Measurements from ENCODE around the gene PER3. TPM values are rescaled to one million over a fixed set of nuclear protein-coding genes. Genes with fewer than 3 reads are reported as not detected.

The PER3 gene
- total RNA-seq, 8 experiments from 2014 or later, result 2.8 to 9.6 (median 3.8) TPM

- WGBS, 10 experiments, result 69 to 100% (median 84%) methylated on average over 1 to 3 of the region's 3 CpGs
- ATAC-seq (replicated peaks in 6 of 8), result no peak
- in situ Hi-C loops (cut with MboI; ENCODE audit: low pct_unique_long_range_greater_than_20kb in 2 of 9, low sequenced_read_pairs in 9 of 9, unreplicated experiment in 9 of 9), result loop anchor here in 1 of 9 experiments (25.0 kb wide), 1 partner anchor 98 kb away; no protein-coding TSS in a partner anchor
Measured at GRCh38 chr1:7813677-7814373, 29.7 kb downstream of the PER3 start.

GRCh38 chr1:7821282-7821681 lies 37.2 kb downstream of the PER3 start:
- Histone ChIP-seq H3K27ac (no peak overlapping the region), H3K4me3 (no peak overlapping the region), H3K4me1 (replicated peaks in 1 of 2) (no peaks in the 10 kb centered on the region)
- peak in 3 of 8 experiments; percentile 59 to 92 (median 78) for ATAC-seq (replicated peaks in 6 of 8)
- in situ Hi-C loops (cut with MboI; ENCODE audit: low pct_unique_long_range_greater_than_20kb in 2 of 9, low sequenced_read_pairs in 9 of 9, unreplicated experiment in 9 of 9), result loop anchor here in 1 of 9 experiments (25.0 kb wide), 1 partner anchor 91 kb away; no protein-coding TSS in a partner anchor
- WGBS, 10 experiments, result 0 to 100% (median 87%) methylated on average over 1 to 3 of the region's 3 CpGs

More at GRCh38 chr1:7813677-7814373, 29.7 kb downstream of the PER3 start:
- Histone ChIP-seq H3K27ac (no peak overlapping the region), H3K4me3 (no peak overlapping the region), H3K4me1 (replicated peaks in 1 of 2) (no peaks in the 10 kb centered on the region)

- H3K27ac ChIP-seq, result no peak overlapping the region
- 89 to 100% (median 95%) methylated on average over 3 to 8 of the region's 8 CpGs; no CpG with 5 or more reads in 3 of the 10 experiments for WGBS, 10 experiments
- in situ Hi-C loops (cut with MboI; ENCODE audit: low pct_unique_long_range_greater_than_20kb in 2 of 9, low sequenced_read_pairs in 9 of 9, unreplicated experiment in 9 of 9), result loop anchor here in 1 of 9 experiments (25.0 kb wide), 1 partner anchor 88 kb away; no protein-coding TSS in a partner anchor
Measured at GRCh38 chr1:7824701-7825100, 40.6 kb downstream of the PER3 start.

GRCh38 chr1:7826363-7826762 lies 42.3 kb downstream of the PER3 start:
- in situ Hi-C loops (cut with MboI; ENCODE audit: low pct_unique_long_range_greater_than_20kb in 2 of 9, low sequenced_read_pairs in 9 of 9, unreplicated experiment in 9 of 9), result no loop called here
- ATAC-seq (replicated peaks in 6 of 8), result no peak
- H3K4me1 ChIP-seq (replicated peaks in 1 of 2), result no peaks in the 10 kb centered on the region
- no peak overlapping the region for H3K27ac ChIP-seq
- WGBS, 10 experiments, result 38 to 97% (median 80%) methylated on average over 1 to 7 of the region's 7 CpGs
- H3K4me3 ChIP-seq, result no peak overlapping the region

More at GRCh38 chr1:7824701-7825100, 40.6 kb downstream of the PER3 start:
- H3K4me1 ChIP-seq (replicated peaks in 1 of 2), result no peaks in the 10 kb centered on the region
- no peak for ATAC-seq (replicated peaks in 6 of 8)
- H3K4me3 ChIP-seq, result no peak overlapping the region

- peak in 1 of 8 experiments; percentile 77 for ATAC-seq (replicated peaks in 6 of 8)
- Histone ChIP-seq H3K4me1 (replicated peaks in 1 of 2) (no peaks in the 10 kb centered on the region), H3K27ac (no peak overlapping the region), H3K4me3 (no peak overlapping the region)
- in situ Hi-C loops (cut with MboI; ENCODE audit: low pct_unique_long_range_greater_than_20kb in 2 of 9, low sequenced_read_pairs in 9 of 9, unreplicated experiment in 9 of 9), result no loop called here
- WGBS, 10 experiments, result 63 to 100% (median 90%) methylated on average over 1 to 26 of the region's 39 CpGs
Measured at GRCh38 chr1:7827126-7827955, 43.2 kb downstream of the PER3 start.

GRCh38 chr1:7831458-7831857 lies 47.4 kb downstream of the PER3 start:
- in situ Hi-C loops (cut with MboI; ENCODE audit: low pct_unique_long_range_greater_than_20kb in 2 of 9, low sequenced_read_pairs in 9 of 9, unreplicated experiment in 9 of 9), result no loop called here
- no peak overlapping the region for H3K4me3 ChIP-seq
- ATAC-seq (replicated peaks in 6 of 8), result no peak
- no peak overlapping the region for H3K27ac ChIP-seq
- H3K4me1 ChIP-seq (replicated peaks in 1 of 2), result no peaks in the 10 kb centered on the region
- 89 to 100% (median 96%) methylated on average over 1 to 3 of the region's 3 CpGs for WGBS, 10 experiments

GRCh38 chr1:7833035-7833434 lies 48.9 kb downstream of the PER3 start:
- no peak overlapping the region for H3K4me3 ChIP-seq
- ATAC-seq (replicated peaks in 6 of 8), result peak in 2 of 8 experiments; percentile 65 to 73
- no peaks in the 10 kb centered on the region for H3K4me1 ChIP-seq (replicated peaks in 1 of 2)
- no peak overlapping the region for H3K27ac ChIP-seq
- in situ Hi-C loops (cut with MboI; ENCODE audit: low pct_unique_long_range_greater_than_20kb in 2 of 9, low sequenced_read_pairs in 9 of 9, unreplicated experiment in 9 of 9), result no loop called here

DNA sequence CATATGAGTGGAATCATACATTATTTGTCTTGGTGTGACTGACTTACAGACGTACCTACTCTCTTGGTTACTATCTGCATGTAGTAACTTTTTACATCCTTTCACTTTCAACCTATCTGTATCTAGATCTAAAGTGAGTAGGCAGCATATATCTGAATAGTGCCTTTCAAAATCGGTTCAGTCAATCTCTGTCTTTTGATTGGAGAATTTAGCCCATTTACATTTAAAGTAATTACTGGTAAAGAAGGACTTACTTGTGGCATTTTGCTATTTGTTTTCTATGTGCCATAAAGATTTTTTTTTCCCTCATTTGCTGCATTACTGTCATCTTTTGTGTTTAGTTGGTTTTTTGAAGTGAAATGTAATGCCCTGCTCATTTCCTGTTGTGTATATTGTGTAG lies 54.6 kb downstream of the PER3 start:
- 88 to 100% (median 100%) methylated on average over 1 to 2 of the region's 2 CpGs; no CpG with 5 or more reads in 2 of the 10 experiments for WGBS, 10 experiments
- no peak for ATAC-seq (replicated peaks in 6 of 8)
- in situ Hi-C loops (cut with MboI; ENCODE audit: low pct_unique_long_range_greater_than_20kb in 2 of 9, low sequenced_read_pairs in 9 of 9, unreplicated experiment in 9 of 9), result no loop called here
- no peak overlapping the region for H3K4me3 ChIP-seq
- no peaks in the 10 kb centered on the region for H3K4me1 ChIP-seq (replicated peaks in 1 of 2)
- no peak overlapping the region for H3K27ac ChIP-seq

- no peak overlapping the region for H3K27ac ChIP-seq
- no peak for ATAC-seq (replicated peaks in 6 of 8)
- in situ Hi-C loops (cut with MboI; ENCODE audit: low pct_unique_long_range_greater_than_20kb in 2 of 9, low sequenced_read_pairs in 9 of 9, unreplicated experiment in 9 of 9), result no loop called here
- no peaks in the 10 kb centered on the region for H3K4me1 ChIP-seq (replicated peaks in 1 of 2)
- H3K4me3 ChIP-seq, result no peak overlapping the region
- WGBS, 10 experiments, result 93 to 100% (median 97%) methylated on average over 2 to 3 of the region's 3 CpGs
Measured at GRCh38 chr1:7839526-7839925, 55.4 kb downstream of the PER3 start.

- Histone ChIP-seq H3K27ac (no peak overlapping the region), H3K4me1 (replicated peaks in 1 of 2) (no peaks in the 10 kb centered on the region), H3K4me3 (no peak overlapping the region)
- WGBS, 10 experiments, result 75 to 100% (median 95%) methylated on average over 1 to 4 of the region's 4 CpGs; no CpG with 5 or more reads in 2 of the 10 experiments
- no peak for ATAC-seq (replicated peaks in 6 of 8)
- in situ Hi-C loops (cut with MboI; ENCODE audit: low pct_unique_long_range_greater_than_20kb in 2 of 9, low sequenced_read_pairs in 9 of 9, unreplicated experiment in 9 of 9), result no loop called here
Measured at GRCh38 chr1:7842517-7842916, 58.4 kb downstream of the PER3 start.

GRCh38 chr1:7845761-7846160 lies 61.7 kb downstream of the PER3 start:
- H3K4me3 ChIP-seq, result no peak overlapping the region
- ATAC-seq (replicated peaks in 6 of 8), result no peak
- H3K27ac ChIP-seq, result no peak overlapping the region
- H3K4me1 ChIP-seq (replicated peaks in 1 of 2), result no peaks in the 10 kb centered on the region
- in situ Hi-C loops (cut with MboI; ENCODE audit: low pct_unique_long_range_greater_than_20kb in 2 of 9, low sequenced_read_pairs in 9 of 9, unreplicated experiment in 9 of 9), result no loop called here
- WGBS, 10 experiments, result 94 to 100% methylated on average over 1 to 2 of the region's 2 CpGs; no CpG with 5 or more reads in 8 of the 10 experiments

DNA sequence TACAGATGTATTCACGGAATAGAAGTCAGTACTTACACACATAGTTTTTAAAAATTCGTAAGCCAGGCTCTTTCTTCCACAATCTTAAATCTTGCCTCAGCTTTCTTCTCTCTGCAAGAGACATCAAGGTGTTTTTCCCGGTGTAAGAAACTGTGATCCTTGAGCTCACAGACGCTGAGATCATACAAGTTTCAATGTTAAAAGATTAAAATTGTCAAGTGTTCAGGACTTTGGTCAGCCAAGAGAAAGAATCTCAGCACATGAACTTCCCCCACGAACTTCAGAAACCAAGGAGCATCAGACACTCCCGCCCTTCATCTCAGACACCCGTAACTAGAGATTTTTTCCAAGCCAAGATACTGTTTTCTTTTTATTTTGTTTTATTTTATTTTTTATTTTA lies 62.6 kb downstream of the PER3 start:
- Histone ChIP-seq H3K27ac (no peak overlapping the region), H3K4me1 (replicated peaks in 1 of 2) (no peaks in the 10 kb centered on the region), H3K4me3 (no peak overlapping the region)
- no peak for ATAC-seq (replicated peaks in 6 of 8)
- 50 to 96% (median 86%) methylated on average over 2 to 7 of the region's 7 CpGs for WGBS, 10 experiments
- in situ Hi-C loops (cut with MboI; ENCODE audit: low pct_unique_long_range_greater_than_20kb in 2 of 9, low sequenced_read_pairs in 9 of 9, unreplicated experiment in 9 of 9), result no loop called here

DNA sequence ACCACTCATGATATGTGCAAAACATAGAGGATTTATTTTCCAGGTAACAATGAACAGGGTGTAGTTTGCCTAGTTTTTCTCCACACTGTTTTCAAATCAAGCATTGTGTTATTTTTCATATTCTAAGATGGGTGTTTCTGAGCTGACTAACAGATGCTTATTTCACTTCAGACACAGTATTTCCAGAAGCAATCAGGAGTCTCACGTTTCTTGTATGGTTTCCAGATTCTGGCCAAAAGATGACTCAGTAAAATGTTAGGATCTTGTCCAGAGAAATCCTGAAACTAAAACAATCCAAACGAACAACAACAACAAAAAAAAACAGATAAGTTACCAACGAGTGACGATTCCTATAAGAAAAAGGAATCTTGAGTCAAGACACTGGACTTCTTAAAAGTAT lies 63.5 kb downstream of the PER3 start:
- no peak overlapping the region for H3K4me3 ChIP-seq
- H3K4me1 ChIP-seq (replicated peaks in 1 of 2), result peaks cover 0 to 3% of the 10 kb centered on the region in 2 donors
- WGBS, 10 experiments, result 0 to 100% (median 64%) methylated on average over 1 to 4 of the region's 4 CpGs
- H3K27ac ChIP-seq, result no peak overlapping the region
- peak in 2 of 8 experiments; percentile 71 to 90 for ATAC-seq (replicated peaks in 6 of 8)
- in situ Hi-C loops (cut with MboI; ENCODE audit: low pct_unique_long_range_greater_than_20kb in 2 of 9, low sequenced_read_pairs in 9 of 9, unreplicated experiment in 9 of 9), result no loop called here

All from motor neuron (in vitro differentiated cells).